SK-N-SH treated with all-trans-retinoic acid at 6 μM for 48 hours (cell line): ENCODE results near the gene TTC34.

ENCODE experiments used
- ARNTL ChIP-seq: fragments of 450-650 bp; formaldehyde crosslinking; IDR thresholded peaks from 2 replicates; pipeline ENCODE4 v1.5.0; 2020; ENCODE audit warnings: low read depth, mild to moderate bottlenecking, moderate library complexity, borderline replicate concordance
- PATZ1 ChIP-seq: fragments of 250-450 bp; sonication (Bioruptor Pico); IDR thresholded peaks from 2 replicates; pipeline ENCODE4 v1.8.0; 2020; ENCODE audit warnings: mild to moderate bottlenecking, moderate library complexity, borderline replicate concordance
- POU6F1 ChIP-seq: fragments of 250-450 bp; sonication (Bioruptor Pico); IDR thresholded peaks from 2 replicates; pipeline ENCODE4 v1.8.0; 2021; ENCODE audit warnings: low read depth, mild to moderate bottlenecking, moderate library complexity, borderline replicate concordance
- PPARA ChIP-seq: fragments of 250-450 bp; sonication (Bioruptor Pico); IDR thresholded peaks from 2 replicates; pipeline ENCODE4 v1.5.0; 2020; ENCODE audit warnings: mild to moderate bottlenecking, borderline replicate concordance
- ZFP3 ChIP-seq: fragments of 250-450 bp; sonication (Bioruptor Pico); IDR thresholded peaks from 2 replicates; pipeline ENCODE4 v1.5.0; 2020; ENCODE audit warnings: mild to moderate bottlenecking, moderate library complexity

- TF ChIP-seq PPARA (no peak), ZFP3 (no peak), PATZ1 (no peak), ARNTL (no peak), POU6F1 (CRISPR knock-in tag) (no peak)
Observed at GRCh38 chr1:2837823-2838222, 36.3 kb upstream of the TTC34 start.
